Sigmoid colon (tissue), 7 donors: ENCODE results near the gene CELA2A. TPM values are rescaled to one million over a fixed set of nuclear protein-coding genes. Genes with fewer than 3 reads are reported as not detected.
"Not testable (repeated sequence)": the region's sequence is repeated elsewhere in the genome, so short reads cannot be mapped to it uniquely, and the experiment has no call there.

Experiments used
- DNase-seq: peaks from one replicate; pipeline ENCODE4 v3.0.0-alpha.2; 2019
- H3K27ac ChIP-seq, 4 donors: fragments of 200-600 bp; sonication (generic); one replicate each; pipeline ENCODE4 v1.5.1; 2016 to 2019; ENCODE audit warnings: mild to moderate bottlenecking in 1 of 4
- H3K27me3 ChIP-seq, 3 donors: fragments of 200-600 bp; sonication (generic); one replicate each; pipeline ENCODE4 v1.5.1; 2019; ENCODE audit warnings: mild to moderate bottlenecking in 1 of 3
- H3K36me3 ChIP-seq, 4 donors: fragments of 200-600 bp; sonication (generic); one replicate each; pipeline ENCODE4 v1.5.1; 2016 to 2019
- H3K4me1 ChIP-seq, 4 donors: fragments of 200-600 bp; sonication (generic); one replicate each; pipeline ENCODE4 v1.5.1; 2017 to 2019
- H3K4me3 ChIP-seq, 4 donors: fragments of 200-600 bp; sonication (generic); one replicate each; pipeline ENCODE4 v1.5.1; 2017 to 2019; ENCODE audit warnings: mild to moderate bottlenecking in 2 of 4, moderate library complexity in 1 of 4
- H3K9me3 ChIP-seq, 4 donors: fragments of 200-600 bp in 3 of 4; sonication (generic) in 3 of 4; one replicate each; pipeline versions ENCODE4 v1.5.1 to v1.6.1; 2013 to 2019
- CTCF ChIP-seq, 4 experiments: fragments of 450-650 bp in 3 of 4; fragments of 200-600 bp in 1 of 4; IDR thresholded peaks; one replicate each; pipeline ENCODE4 v1.5.1; 2016 to 2019; ENCODE audit warnings: antibody characterized with exemption in 4 of 4, mild to moderate bottlenecking in 3 of 4, moderate library complexity in 2 of 4
- EP300 ChIP-seq, 4 donors: sonication (generic); formaldehyde crosslinking; IDR thresholded peaks; one replicate each; pipeline ENCODE4 v1.6.1; 2017; ENCODE audit warnings: antibody characterized with exemption in 4 of 4
- POLR2A ChIP-seq, 2 donors: fragments of 450-650 bp; IDR thresholded peaks; one replicate each; pipeline ENCODE4 v1.6.1; 2016; ENCODE audit warnings: antibody characterized with exemption in 2 of 2, mild to moderate bottlenecking in 2 of 2, moderate library complexity in 2 of 2
- POLR2AphosphoS5 ChIP-seq, 4 donors: sonication (generic); formaldehyde crosslinking; IDR thresholded peaks; one replicate each; pipeline ENCODE4 v1.6.1; 2017; ENCODE audit warnings: antibody characterized with exemption in 4 of 4
- WGBS, 2 donors: extraction: QIAGEN DNeasy Blood & Tissue Kit; methylation state at CpG; one replicate each; pipeline ENCODE4 v1.1.7; 2013; 5-methylcytosine and 5-hydroxymethylcytosine counted together
- intact Hi-C: fragments of 100-400 bp; cut with DNase I; formaldehyde crosslinking; loops from one replicate; pipeline ENCODE4 v1.15.1; 2023
- polyA plus RNA-seq, 3 donors: library from polyadenylated mRNA; stranded (reverse); fragments of 200-250 nt; gene quantifications; one replicate each; pipeline ENCODE4 v1.2.3, GENCODE V29; 2013
- total RNA-seq, 4 donors: library from RNA; depleted of rRNA; stranded (reverse); fragments of >200 nt; gene quantifications; one replicate each; pipeline ENCODE4 v1.1.0, GENCODE V29; 2016
- donor health status: healthy with polysubstance abuse.
- donor health status: Bipolar disorder and iron deficiency.
- donor health status: healthy.

Gene CELA2A
- total and polyA plus RNA-seq, 7 donors: not detected

GRCh38 chr1:15427280-15427666 lies 29.3 kb upstream of the CELA2A start:
- peak overlapping the region; percentile 63 to 81 (median 78) for H3K27ac ChIP-seq
- intact Hi-C loops: loop anchor here (1.0 to 10.0 kb wide), 3 partner anchors 85 to 272 kb away; partner anchors contain the start of gene TMEM51
- peaks cover 0 to 42% (median 32%) of the 10 kb centered on the region in 4 donors for H3K4me1 ChIP-seq
- TF ChIP-seq POLR2A (IDR thresholded peaks at IDR 0.05) (no peak), CTCF (IDR thresholded peaks at IDR 0.05) (peak in 1 of 4 experiments; percentile 7), EP300 (IDR thresholded peaks at IDR 0.05) (no peak), POLR2AphosphoS5 (IDR thresholded peaks at IDR 0.05) (peak; percentile 19 to 86 (median 60))
- no peaks in the 10 kb centered on the region for H3K27me3 ChIP-seq
- peak; percentile 85 for DNase-seq
- peaks cover 0 to 12% (median 2%) of the 10 kb centered on the region in 4 donors for H3K36me3 ChIP-seq
- H3K4me3 ChIP-seq: peak overlapping the region in 3 of 4 donors; percentile 14 to 35 (median 31)
- WGBS, 2 donors: 36 to 68% methylated on average over 6 of the region's 6 CpGs
- H3K9me3 ChIP-seq: no peaks in the 10 kb centered on the region

GRCh38 chr1:15428252-15428651 lies 28.3 kb upstream of the CELA2A start:
- peak overlapping the region in 3 of 4 donors; percentile 77 to 81 (median 78) for H3K27ac ChIP-seq
- intact Hi-C loops: loop anchor here (5.0 to 10.0 kb wide), 2 partner anchors 86 to 273 kb away; partner anchors contain the start of gene TMEM51
- H3K27me3 ChIP-seq: not testable (repeated sequence)

GRCh38 chr1:15428815-15429435 lies 27.6 kb upstream of the CELA2A start:
- peaks cover 0 to 12% (median 2%) of the 10 kb centered on the region in 4 donors for H3K36me3 ChIP-seq
- H3K27me3 ChIP-seq: no peaks in the 10 kb centered on the region
- no peak for DNase-seq
- H3K4me3 ChIP-seq: no peak overlapping the region
- peaks cover 0 to 53% (median 30%) of the 10 kb centered on the region in 4 donors for H3K4me1 ChIP-seq
- TF ChIP-seq POLR2A (IDR thresholded peaks at IDR 0.05): no peak
- TF ChIP-seq EP300 (IDR thresholded peaks at IDR 0.05): no peak
- no peak for TF ChIP-seq CTCF (IDR thresholded peaks at IDR 0.05)
- no peak for TF ChIP-seq POLR2AphosphoS5 (IDR thresholded peaks at IDR 0.05)
- H3K9me3 ChIP-seq: no peaks in the 10 kb centered on the region
- 83 to 90% methylated on average over 18 of the region's 18 CpGs for WGBS, 2 donors
- intact Hi-C loops: loop anchor here (5.0 to 10.0 kb wide), 2 partner anchors 87 to 274 kb away; partner anchors contain the start of gene TMEM51
- peak overlapping the region in 2 of 4 donors; percentile 3 to 77 for H3K27ac ChIP-seq

More at GRCh38 chr1:15428252-15428651, 28.3 kb upstream of the CELA2A start:
- peaks cover 0 to 51% (median 31%) of the 10 kb centered on the region in 4 donors for H3K4me1 ChIP-seq
- 88 to 94% methylated on average over 11 of the region's 11 CpGs for WGBS, 2 donors
- peaks cover 0 to 12% (median 2%) of the 10 kb centered on the region in 4 donors for H3K36me3 ChIP-seq
- not testable (repeated sequence) for DNase-seq, H3K4me3 ChIP-seq, H3K9me3 ChIP-seq

- no peak for TF ChIP-seq CTCF (IDR thresholded peaks at IDR 0.05)
- no peak for TF ChIP-seq POLR2A (IDR thresholded peaks at IDR 0.05)
- TF ChIP-seq POLR2AphosphoS5 (IDR thresholded peaks at IDR 0.05): no peak
- TF ChIP-seq EP300 (IDR thresholded peaks at IDR 0.05): no peak
- intact Hi-C loops: loop anchor here (5.0 to 10.0 kb wide), 3 partner anchors 87 to 305 kb away; partner anchors contain the start of gene TMEM51
- no peak overlapping the region for H3K4me3 ChIP-seq
- DNase-seq: no peak
- no peak overlapping the region for H3K27ac ChIP-seq
- no peaks in the 10 kb centered on the region for H3K9me3 ChIP-seq
- peaks cover 0 to 53% (median 30%) of the 10 kb centered on the region in 4 donors for H3K4me1 ChIP-seq
- peaks cover 0 to 12% (median 2%) of the 10 kb centered on the region in 4 donors for H3K36me3 ChIP-seq
- H3K27me3 ChIP-seq: no peaks in the 10 kb centered on the region
- WGBS, 2 donors: 83 to 89% methylated on average over 19 of the region's 19 CpGs
Observed at GRCh38 chr1:15429701-15430149, 26.8 kb upstream of the CELA2A start.
